HEK293 (cell line): Measurements from ENCODE around the gene TSPAN9.
A peak's percentile ranks its signal among the peaks of the same experiment; 100 is the strongest.

Experiments
- BCL11B ChIP-seq: fragments of 450-650 bp; formaldehyde crosslinking; IDR thresholded peaks from 2 replicates; pipeline ENCODE4 v1.5.1; 2016; ENCODE audit warnings: low read depth, missing biosample characterization, missing genetic modification characterization
- PBX3 ChIP-seq: sonication (generic); formaldehyde crosslinking; IDR thresholded peaks from 2 replicates; pipeline ENCODE4 v1.8.1; 2022; ENCODE audit warnings: mild to moderate bottlenecking, moderate library complexity, missing genetic modification reagents
- REPIN1 ChIP-seq: fragments of 450-650 bp; formaldehyde crosslinking; IDR thresholded peaks from 2 replicates; pipeline ENCODE4 v1.5.1; 2017; ENCODE audit warnings: missing biosample characterization, missing genetic modification characterization, low read depth
- TCF7L2 ChIP-seq: IDR thresholded peaks from 2 replicates; pipeline ENCODE4 v1.6.1; 2011; ENCODE audit warnings: low read depth, mild to moderate bottlenecking, inconsistent platforms, low read length, moderate library complexity, borderline replicate concordance
- YY1 ChIP-seq: fragments of 450-650 bp; formaldehyde crosslinking; IDR thresholded peaks from 2 replicates; pipeline ENCODE4 v1.5.1; 2018; ENCODE audit warnings: missing biosample characterization, missing genetic modification characterization
- YY2 ChIP-seq: fragments of 450-650 bp; formaldehyde crosslinking; IDR thresholded peaks from 2 replicates; pipeline ENCODE4 v1.5.1; 2016; ENCODE audit warnings: missing biosample characterization, missing genetic modification characterization
- ZNF121 ChIP-seq: fragments of 450-650 bp; formaldehyde crosslinking; IDR thresholded peaks from 2 replicates; pipeline ENCODE4 v1.5.1; 2016; ENCODE audit warnings: missing biosample characterization, missing genetic modification characterization
- ZNF16 ChIP-seq: fragments of 450-650 bp; formaldehyde crosslinking; IDR thresholded peaks from 2 replicates; pipeline ENCODE4 v1.5.1; 2016; ENCODE audit warnings: low read depth, missing biosample characterization, missing genetic modification characterization
- ZNF202 ChIP-seq: fragments of 450-650 bp; formaldehyde crosslinking; IDR thresholded peaks from 2 replicates; pipeline ENCODE4 v1.5.1; 2016; ENCODE audit warnings: missing biosample characterization, missing genetic modification characterization, borderline replicate concordance
- ZNF23 ChIP-seq: fragments of 450-650 bp; formaldehyde crosslinking; IDR thresholded peaks from 2 replicates; pipeline ENCODE4 v1.5.1; 2016; ENCODE audit warnings: missing biosample characterization, missing genetic modification characterization, borderline replicate concordance
- ZNF280D ChIP-seq: fragments of 450-650 bp; formaldehyde crosslinking; IDR thresholded peaks from 2 replicates; pipeline ENCODE4 v1.5.1; 2016; ENCODE audit warnings: missing biosample characterization, missing genetic modification characterization
- ZNF292 ChIP-seq: fragments of 450-650 bp; formaldehyde crosslinking; IDR thresholded peaks from 2 replicates; pipeline ENCODE4 v1.5.1; 2016; ENCODE audit warnings: low read depth, missing biosample characterization, missing genetic modification characterization, borderline replicate concordance
- ZNF302 ChIP-seq: fragments of 450-650 bp; formaldehyde crosslinking; IDR thresholded peaks from 2 replicates; pipeline ENCODE4 v1.5.1; 2016; ENCODE audit warnings: missing biosample characterization, missing genetic modification characterization, low read depth
- ZNF335 ChIP-seq: fragments of 450-650 bp; formaldehyde crosslinking; conservative IDR thresholded peaks from 2 replicates; pipeline ENCODE4 v1.5.1; 2016; ENCODE audit warnings: missing biosample characterization, missing genetic modification characterization
- ZNF398 ChIP-seq: fragments of 450-650 bp; formaldehyde crosslinking; IDR thresholded peaks from 2 replicates; pipeline ENCODE4 v1.5.1; 2017; ENCODE audit warnings: missing biosample characterization, missing genetic modification characterization
- ZNF529 ChIP-seq: fragments of 450-650 bp; formaldehyde crosslinking; IDR thresholded peaks from 2 replicates; pipeline ENCODE4 v1.5.1; 2017; ENCODE audit warnings: missing genetic modification characterization, missing biosample characterization; ENCODE audit not compliant: insufficient replicate concordance
- ZNF530 ChIP-seq: fragments of 450-650 bp; formaldehyde crosslinking; IDR thresholded peaks from 2 replicates; pipeline ENCODE4 v1.5.1; 2016; ENCODE audit warnings: low read depth, missing biosample characterization, missing genetic modification characterization
- ZNF596 ChIP-seq: fragments of 450-650 bp; IDR thresholded peaks from 2 replicates; pipeline ENCODE4 v1.5.0; 2018; ENCODE audit warnings: missing biosample characterization, mild to moderate bottlenecking, missing genetic modification characterization, moderate library complexity
- ZNF626 ChIP-seq: fragments of 450-650 bp; sonication (Bioruptor Pico); formaldehyde crosslinking; IDR thresholded peaks from 2 replicates; pipeline ENCODE4 v1.5.1; 2018; ENCODE audit warnings: missing biosample characterization, missing genetic modification characterization, inconsistent platforms
- ZNF660 ChIP-seq: fragments of 450-650 bp; IDR thresholded peaks from 2 replicates; pipeline ENCODE4 v1.5.1; 2018; ENCODE audit warnings: missing biosample characterization, mild to moderate bottlenecking, missing genetic modification characterization
- ZNF664 ChIP-seq: fragments of 450-650 bp; formaldehyde crosslinking; IDR thresholded peaks from 2 replicates; pipeline ENCODE4 v1.5.1; 2016; ENCODE audit warnings: missing biosample characterization, missing genetic modification characterization
- ZNF670 ChIP-seq: fragments of 450-650 bp; formaldehyde crosslinking; IDR thresholded peaks from 2 replicates; pipeline ENCODE4 v1.5.1; 2016; ENCODE audit warnings: missing biosample characterization, missing genetic modification characterization, low read depth
- ZNF707 ChIP-seq: fragments of 450-650 bp; formaldehyde crosslinking; IDR thresholded peaks from 2 replicates; pipeline ENCODE4 v1.5.1; 2016; ENCODE audit warnings: missing biosample characterization, missing genetic modification characterization
- ZNF768 ChIP-seq: fragments of 450-650 bp; formaldehyde crosslinking; IDR thresholded peaks from 2 replicates; pipeline ENCODE4 v1.5.1; 2018; ENCODE audit warnings: missing biosample characterization, mild to moderate bottlenecking, missing genetic modification characterization
- ZXDB ChIP-seq: fragments of 450-650 bp; formaldehyde crosslinking; IDR thresholded peaks from 2 replicates; pipeline ENCODE4 v1.5.1; 2016; ENCODE audit warnings: missing biosample characterization, missing genetic modification characterization
- TF ChIP-seq, protein P1 (sequence below): fragments of 450-650 bp; formaldehyde crosslinking; IDR thresholded peaks from 2 replicates; pipeline ENCODE4 v1.5.1; 2016; ENCODE audit warnings: missing biosample characterization, missing genetic modification characterization, low read depth
- TF ChIP-seq, protein P2 (sequence below): fragments of 450-650 bp; formaldehyde crosslinking; IDR thresholded peaks from 2 replicates; pipeline ENCODE4 v1.5.1; 2016; ENCODE audit warnings: missing biosample characterization, missing genetic modification characterization

The TSPAN9 gene

GRCh38 chr12:3168223-3169221 is 91.3 kb downstream of the TSPAN9 start (continued):
- TF ChIP-seq ZNF280D = no peak
- no peak for TF ChIP-seq ZNF670
- TF ChIP-seq PBX3 (CRISPR knock-in tag) = no peak
- TF ChIP-seq ZNF292 (tag by site-specific recombination) = no peak
- 0 out of 2 replicates have a peak, but pooled peaks have one; percentile 8 for TF ChIP-seq ZNF335
- no peak for TF ChIP-seq ZNF530 (tag by site-specific recombination)
- peak; percentile 86 for TF ChIP-seq ZNF660 (tag by site-specific recombination)
- TF ChIP-seq ZNF707 (tag by site-specific recombination) = no peak
- no peak for TF ChIP-seq TCF7L2
- TF ChIP-seq ZNF202 (tag by site-specific recombination) = no peak
- TF ChIP-seq, protein P1, sequence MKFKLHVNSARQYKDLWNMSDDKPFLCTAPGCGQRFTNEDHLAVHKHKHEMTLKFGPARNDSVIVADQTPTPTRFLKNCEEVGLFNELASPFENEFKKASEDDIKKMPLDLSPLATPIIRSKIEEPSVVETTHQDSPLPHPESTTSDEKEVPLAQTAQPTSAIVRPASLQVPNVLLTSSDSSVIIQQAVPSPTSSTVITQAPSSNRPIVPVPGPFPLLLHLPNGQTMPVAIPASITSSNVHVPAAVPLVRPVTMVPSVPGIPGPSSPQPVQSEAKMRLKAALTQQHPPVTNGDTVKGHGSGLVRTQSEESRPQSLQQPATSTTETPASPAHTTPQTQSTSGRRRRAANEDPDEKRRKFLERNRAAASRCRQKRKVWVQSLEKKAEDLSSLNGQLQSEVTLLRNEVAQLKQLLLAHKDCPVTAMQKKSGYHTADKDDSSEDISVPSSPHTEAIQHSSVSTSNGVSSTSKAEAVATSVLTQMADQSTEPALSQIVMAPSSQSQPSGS (tag by site-specific recombination) = peak; percentile 88
- TF ChIP-seq ZNF302 (tag by site-specific recombination) = no peak
- no peak for TF ChIP-seq ZXDB (tag by site-specific recombination)
- TF ChIP-seq ZNF16 (tag by site-specific recombination) = no peak
- TF ChIP-seq ZNF596 (tag by site-specific recombination) = no peak
- TF ChIP-seq, protein P2, sequence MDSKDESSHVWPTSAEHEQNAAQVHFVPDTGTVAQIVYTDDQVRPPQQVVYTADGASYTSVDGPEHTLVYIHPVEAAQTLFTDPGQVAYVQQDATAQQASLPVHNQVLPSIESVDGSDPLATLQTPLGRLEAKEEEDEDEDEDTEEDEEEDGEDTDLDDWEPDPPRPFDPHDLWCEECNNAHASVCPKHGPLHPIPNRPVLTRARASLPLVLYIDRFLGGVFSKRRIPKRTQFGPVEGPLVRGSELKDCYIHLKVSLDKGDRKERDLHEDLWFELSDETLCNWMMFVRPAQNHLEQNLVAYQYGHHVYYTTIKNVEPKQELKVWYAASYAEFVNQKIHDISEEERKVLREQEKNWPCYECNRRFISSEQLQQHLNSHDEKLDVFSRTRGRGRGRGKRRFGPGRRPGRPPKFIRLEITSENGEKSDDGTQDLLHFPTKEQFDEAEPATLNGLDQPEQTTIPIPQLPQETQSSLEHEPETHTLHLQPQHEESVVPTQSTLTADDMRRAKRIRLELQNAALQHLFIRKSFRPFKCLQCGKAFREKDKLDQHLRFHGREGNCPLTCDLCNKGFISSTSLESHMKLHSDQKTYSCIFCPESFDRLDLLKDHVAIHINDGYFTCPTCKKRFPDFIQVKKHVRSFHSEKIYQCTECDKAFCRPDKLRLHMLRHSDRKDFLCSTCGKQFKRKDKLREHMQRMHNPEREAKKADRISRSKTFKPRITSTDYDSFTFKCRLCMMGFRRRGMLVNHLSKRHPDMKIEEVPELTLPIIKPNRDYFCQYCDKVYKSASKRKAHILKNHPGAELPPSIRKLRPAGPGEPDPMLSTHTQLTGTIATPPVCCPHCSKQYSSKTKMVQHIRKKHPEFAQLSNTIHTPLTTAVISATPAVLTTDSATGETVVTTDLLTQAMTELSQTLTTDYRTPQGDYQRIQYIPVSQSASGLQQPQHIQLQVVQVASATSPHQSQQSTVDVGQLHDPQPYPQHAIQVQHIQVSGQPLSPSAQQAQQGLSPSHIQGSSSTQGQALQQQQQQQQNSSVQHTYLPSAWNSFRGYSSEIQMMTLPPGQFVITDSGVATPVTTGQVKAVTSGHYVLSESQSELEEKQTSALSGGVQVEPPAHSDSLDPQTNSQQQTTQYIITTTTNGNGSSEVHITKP (tag by site-specific recombination) = peak; percentile 64
- TF ChIP-seq YY1 = no peak
- no peak for TF ChIP-seq ZNF121 (tag by site-specific recombination)
- TF ChIP-seq ZNF23 (tag by site-specific recombination) = no peak
- no peak for TF ChIP-seq BCL11B (tag by site-specific recombination)
- TF ChIP-seq REPIN1 = no peak
- no peak for TF ChIP-seq ZNF529
- no peak for TF ChIP-seq YY2 (tag by site-specific recombination)
- TF ChIP-seq ZNF768 (tag by site-specific recombination) = no peak
- no peak for TF ChIP-seq ZNF664 (tag by site-specific recombination)
- no peak for TF ChIP-seq ZNF626 (tag by site-specific recombination)
- peak; percentile 62; the same call in 1 of the 2 replicates for TF ChIP-seq ZNF398 (tag by site-specific recombination)
